Measurements from ENCODE around the gene FMOD.

The FMOD gene

DNA sequence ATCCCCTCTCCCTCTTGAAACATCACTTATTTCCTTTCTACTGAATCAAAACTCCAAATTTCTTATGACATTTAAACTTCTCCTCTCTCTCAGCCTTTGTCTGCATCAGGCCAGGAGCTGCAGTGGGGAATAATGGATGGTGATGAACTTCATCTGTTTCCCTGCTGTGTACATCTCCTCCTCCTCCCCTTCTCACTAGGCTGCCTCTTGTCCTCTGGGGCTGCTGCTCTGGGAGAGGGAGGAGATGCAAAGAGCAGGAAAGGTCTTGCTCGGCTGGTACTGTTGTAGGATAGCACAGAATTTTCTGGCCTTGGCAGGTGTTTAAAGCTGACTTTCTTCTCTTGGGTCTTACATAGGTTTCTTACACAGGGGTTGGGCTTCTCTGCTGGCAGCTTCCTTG lies 31.1 kb upstream of the FMOD start:
- peaks cover 46% of the 10 kb centered on the region for H3K27me3 ChIP-seq
- H3K4me1 ChIP-seq (ENCODE audit: control insufficient read depth in 1 of 2, insufficient read depth in 1 of 2, low read depth in 1 of 2, low read length in 1 of 2) = no peaks in the 10 kb centered on the region
- no peaks in the 10 kb centered on the region for H3K36me3 ChIP-seq
- TF ChIP-seq CTCF (IDR thresholded peaks at IDR 0.05) = no peak
- H3K27ac ChIP-seq = no peak overlapping the region
- no peak overlapping the region for H3K4me3 ChIP-seq (ENCODE audit: low read depth in 1 of 2, low read length in 1 of 2)
- no peaks in the 10 kb centered on the region for H3K9me3 ChIP-seq

DNA sequence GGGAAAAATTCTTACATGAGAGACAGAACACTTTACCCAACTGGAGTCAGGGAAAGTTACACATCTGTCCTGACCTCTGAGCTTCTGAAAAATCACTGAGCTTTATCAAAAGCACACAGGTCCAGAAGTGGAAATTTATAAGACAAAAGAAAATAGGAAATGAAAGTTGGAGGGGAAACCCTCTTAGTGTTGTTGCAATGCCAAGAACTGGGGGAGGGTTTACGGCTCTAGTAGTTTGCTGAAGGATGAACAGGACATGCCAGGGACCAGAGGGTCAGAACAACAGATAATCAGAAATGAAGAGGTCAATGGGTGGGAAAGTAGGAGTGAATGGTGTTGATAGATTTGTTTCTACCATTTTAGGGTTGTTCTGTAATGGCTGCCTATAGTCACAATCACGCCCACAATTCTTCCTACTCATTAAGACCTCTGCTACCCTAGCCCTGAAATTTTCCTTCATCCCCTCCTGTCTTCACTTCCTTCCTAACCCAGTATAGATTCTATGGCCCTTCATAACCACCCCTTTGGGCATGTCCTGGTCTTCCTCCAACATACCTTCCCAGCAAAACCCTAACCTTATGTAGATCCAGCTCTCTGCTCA lies 30.3 kb upstream of the FMOD start:
- no peak overlapping the region for H3K4me3 ChIP-seq (ENCODE audit: low read depth in 1 of 2, low read length in 1 of 2)
- no peaks in the 10 kb centered on the region for H3K4me1 ChIP-seq (ENCODE audit: control insufficient read depth in 1 of 2, insufficient read depth in 1 of 2, low read depth in 1 of 2, low read length in 1 of 2)
- H3K9me3 ChIP-seq = no peaks in the 10 kb centered on the region
- peaks cover 46% of the 10 kb centered on the region for H3K27me3 ChIP-seq
- no peak overlapping the region for H3K27ac ChIP-seq
- TF ChIP-seq CTCF (IDR thresholded peaks at IDR 0.05) = no peak
- no peaks in the 10 kb centered on the region for H3K36me3 ChIP-seq

DNA sequence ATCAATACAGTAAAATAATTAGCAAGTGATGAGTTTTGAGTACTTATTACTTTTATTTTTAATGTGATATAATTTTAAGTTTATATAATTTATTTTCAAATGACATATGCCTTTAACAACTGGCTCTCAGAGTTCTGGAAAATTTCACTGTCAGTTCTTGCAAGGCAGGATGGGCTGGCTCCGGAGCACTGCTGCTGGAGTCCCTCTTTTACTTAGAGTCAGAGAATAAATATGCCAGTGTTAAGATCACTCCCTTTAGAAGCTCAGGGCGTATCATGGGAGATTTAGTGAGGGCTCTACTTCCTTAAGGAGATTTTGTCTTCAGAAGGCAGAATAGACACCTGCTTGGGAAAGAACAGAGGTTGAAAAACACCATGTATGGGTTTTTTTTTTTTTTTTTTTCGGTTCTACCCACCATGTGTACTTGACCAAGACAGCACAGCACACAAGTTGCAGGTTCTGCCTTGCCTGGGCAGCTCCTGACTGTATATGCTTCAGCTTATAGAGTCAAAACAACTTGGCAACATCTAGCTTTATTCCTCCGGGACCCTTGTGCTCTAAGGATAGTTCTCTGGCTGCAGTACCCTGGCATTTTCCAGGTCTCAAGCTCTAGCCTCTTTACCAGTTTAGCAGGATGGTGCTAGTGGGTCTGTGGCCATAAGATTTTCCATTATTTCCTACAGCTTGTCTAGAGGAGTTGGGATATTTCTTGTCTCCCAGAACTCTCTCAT lies 29.7 kb upstream of the FMOD start:
- Histone ChIP-seq H3K4me1 (ENCODE audit: control insufficient read depth in 1 of 2, insufficient read depth in 1 of 2, low read depth in 1 of 2, low read length in 1 of 2) (no peaks in the 10 kb centered on the region), H3K9me3 (no peaks in the 10 kb centered on the region), H3K36me3 (no peaks in the 10 kb centered on the region), H3K4me3 (ENCODE audit: low read depth in 1 of 2, low read length in 1 of 2) (no peak overlapping the region), H3K27ac (no peak overlapping the region), H3K27me3 (peaks cover 46% of the 10 kb centered on the region)
- no peak for TF ChIP-seq CTCF (IDR thresholded peaks at IDR 0.05)

- H3K4me3 ChIP-seq (ENCODE audit: low read depth in 1 of 2, low read length in 1 of 2) = no peak overlapping the region
- no peaks in the 10 kb centered on the region for H3K9me3 ChIP-seq
- no peaks in the 10 kb centered on the region for H3K4me1 ChIP-seq (ENCODE audit: control insufficient read depth in 1 of 2, insufficient read depth in 1 of 2, low read depth in 1 of 2, low read length in 1 of 2)
- H3K27ac ChIP-seq = no peak overlapping the region
- H3K36me3 ChIP-seq = no peaks in the 10 kb centered on the region
- no peak for TF ChIP-seq CTCF (IDR thresholded peaks at IDR 0.05)
- H3K27me3 ChIP-seq = peaks cover 46% of the 10 kb centered on the region
These were observed 28.9 kb upstream of the FMOD start for GRCh38 chr1:203379825-203380224.

GRCh38 chr1:203378556-203379245 lies 27.8 kb upstream of the FMOD start:
- TF ChIP-seq CTCF (IDR thresholded peaks at IDR 0.05) = no peak
- peaks cover 38% of the 10 kb centered on the region for H3K27me3 ChIP-seq
- no peaks in the 10 kb centered on the region for H3K9me3 ChIP-seq

More at GRCh38 chr1:203378556-203379245, 27.8 kb upstream of the FMOD start:
- H3K4me1 ChIP-seq (ENCODE audit: control insufficient read depth in 1 of 2, insufficient read depth in 1 of 2, low read depth in 1 of 2, low read length in 1 of 2) = no peaks in the 10 kb centered on the region
- H3K4me3 ChIP-seq (ENCODE audit: low read depth in 1 of 2, low read length in 1 of 2) = no peak overlapping the region
- H3K27ac ChIP-seq = no peak overlapping the region
- no peaks in the 10 kb centered on the region for H3K36me3 ChIP-seq
